AG20443 (cell line): ENCODE data around the gene TSHR.
"Not testable (repeated sequence)": the region's sequence is repeated elsewhere in the genome, so short reads cannot be mapped to it uniquely, and the experiment has no call there.

Experiments used
- DNase-seq: peaks from one replicate; pipeline ENCODE4 v3.0.0; 2012; ENCODE audit warnings: low spot score, mixed read lengths

TSHR gene

GRCh38 chr14:80955416-80955941, at the start of gene TSHR:
Gene TSHR (plus strand): TSS chr14:80955621. CDS start chr14:80955681, 60 bp downstream.
- DNase-seq, result peak; percentile 32

DNA sequence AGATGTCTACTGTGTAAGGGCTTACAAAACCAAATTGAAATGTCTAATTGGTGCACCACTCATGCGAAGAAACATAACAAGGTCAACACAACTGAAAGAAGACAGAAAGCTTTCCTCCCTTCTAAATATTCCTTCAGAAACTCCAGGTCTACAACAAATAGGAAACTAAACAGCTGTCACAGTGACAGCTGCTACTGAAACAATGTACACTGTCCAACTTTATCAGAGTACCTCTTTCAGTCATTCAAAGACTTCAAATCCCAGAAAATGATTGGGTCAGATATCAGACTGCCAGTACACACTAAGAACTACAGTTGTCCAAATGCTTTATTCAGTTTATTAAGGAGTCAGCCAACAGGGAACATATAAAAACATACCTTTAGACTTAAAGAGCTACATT, 49.1 kb upstream of the TSHR start:
- no peak for DNase-seq

GRCh38 chr14:80906946-80907345, 48.5 kb upstream of the TSHR start:
- DNase-seq, result peak; percentile 63

GRCh38 chr14:80912013-80912412, 43.4 kb upstream of the TSHR start:
- not testable (repeated sequence) for DNase-seq

DNA sequence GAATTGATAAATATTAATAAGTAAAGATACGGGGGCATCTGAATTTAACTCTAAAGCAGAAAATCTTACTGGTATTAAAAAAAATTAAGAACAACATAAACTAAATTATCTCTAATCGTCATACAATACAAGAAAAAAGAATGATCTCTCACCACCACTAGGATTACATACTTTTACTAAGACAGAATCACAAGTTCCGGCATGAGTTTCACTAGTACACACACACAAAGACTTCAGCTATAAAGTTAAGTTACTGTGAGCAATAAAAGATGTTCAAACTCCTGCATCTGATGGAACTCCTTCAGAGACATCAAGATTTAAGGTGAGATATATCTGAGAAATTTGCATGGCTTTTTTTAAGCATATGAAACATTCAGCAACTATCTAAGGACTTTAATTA, 35.8 kb upstream of the TSHR start:
- no peak for DNase-seq

GRCh38 chr14:80923368-80923767, 32.1 kb upstream of the TSHR start:
- DNase-seq, result no peak

DNA sequence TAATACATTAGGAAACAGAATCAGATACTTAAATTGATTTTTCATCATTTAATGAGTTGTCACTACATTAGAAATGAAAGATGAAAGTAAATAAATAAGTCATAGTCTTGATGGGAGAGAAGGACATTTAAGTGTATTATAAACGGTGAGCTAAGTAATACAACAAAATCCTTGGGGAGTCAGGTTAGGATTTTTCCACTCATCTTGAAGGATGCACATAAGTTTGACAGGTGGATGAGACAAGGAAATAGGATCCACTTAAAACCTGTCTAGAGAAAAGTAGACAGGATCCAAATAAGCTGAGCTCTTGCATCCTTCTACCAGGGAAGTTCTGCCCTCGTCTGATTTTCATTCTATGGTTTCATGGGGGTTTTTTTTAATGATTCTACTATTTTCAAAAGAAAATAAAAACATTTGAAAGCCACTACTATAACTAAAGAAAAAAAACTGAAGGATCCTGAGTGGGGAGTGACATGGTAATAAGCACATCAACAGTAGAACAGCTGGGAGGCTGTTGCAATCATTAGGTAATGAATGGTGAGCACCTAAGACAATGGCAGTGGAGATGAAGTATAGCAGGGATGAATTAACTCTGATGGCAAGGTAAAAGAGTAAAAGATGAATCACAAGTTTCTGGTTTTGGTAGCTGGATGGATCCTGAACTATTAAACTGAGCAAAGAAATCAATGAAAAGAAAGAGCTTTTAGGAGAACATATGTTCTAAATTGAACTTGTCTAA, 30.9 kb upstream of the TSHR start:
- DNase-seq, result no peak

DNA sequence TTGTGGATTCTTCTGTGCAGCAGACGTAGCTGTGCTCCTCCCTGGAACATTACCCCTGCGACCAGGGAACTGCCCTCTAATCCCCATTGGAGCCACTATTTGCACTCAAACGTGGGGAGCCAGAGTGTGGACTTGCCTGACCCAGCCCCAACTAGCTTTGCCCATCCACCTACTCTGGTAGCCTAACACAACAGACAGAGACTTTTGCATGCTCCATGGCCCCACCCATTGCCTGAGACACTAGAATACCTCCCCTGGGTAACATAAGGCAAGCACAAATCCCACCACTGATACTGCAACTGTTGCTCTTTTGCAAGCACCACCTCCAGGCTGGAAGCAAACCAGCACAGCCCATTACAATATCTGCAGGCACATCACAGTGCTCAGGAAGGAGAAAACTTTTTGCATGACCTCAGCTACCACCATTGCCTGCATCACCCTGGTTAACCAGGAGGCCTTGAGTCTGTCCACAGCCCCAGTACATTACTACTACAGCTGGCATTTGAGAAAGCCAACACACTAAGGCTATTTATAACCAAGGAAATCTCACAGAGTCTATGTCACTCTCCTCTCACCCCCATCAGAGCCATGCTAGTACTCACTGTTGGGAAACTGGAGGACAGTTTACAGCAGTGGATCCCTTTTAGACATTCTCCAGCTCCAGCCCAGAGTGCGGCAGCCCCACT, 28.9 kb upstream of the TSHR start:
- DNase-seq, result peak; percentile 51

GRCh38 chr14:80927083-80927989, 28.1 kb upstream of the TSHR start:
- no peak for DNase-seq

DNA sequence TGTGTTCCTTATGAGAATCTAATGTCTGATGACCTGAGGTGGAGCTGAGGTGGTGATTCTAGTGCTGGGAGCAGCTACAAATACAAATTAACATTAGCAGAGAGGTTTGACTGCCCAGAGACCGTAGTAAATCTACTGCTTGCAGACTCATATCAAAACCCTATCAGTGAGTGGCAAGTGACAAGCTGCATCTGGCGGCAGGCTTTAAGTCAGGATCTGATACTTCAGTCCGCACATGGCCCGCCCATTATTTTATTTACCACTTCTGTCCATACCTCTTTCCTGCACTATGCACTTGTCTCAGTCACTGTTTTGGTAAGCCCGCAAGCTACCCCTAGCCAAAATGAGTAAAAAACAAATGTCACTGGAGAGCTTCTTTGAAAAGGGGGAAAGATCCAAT, 25.3 kb upstream of the TSHR start:
- DNase-seq, result no peak

DNA sequence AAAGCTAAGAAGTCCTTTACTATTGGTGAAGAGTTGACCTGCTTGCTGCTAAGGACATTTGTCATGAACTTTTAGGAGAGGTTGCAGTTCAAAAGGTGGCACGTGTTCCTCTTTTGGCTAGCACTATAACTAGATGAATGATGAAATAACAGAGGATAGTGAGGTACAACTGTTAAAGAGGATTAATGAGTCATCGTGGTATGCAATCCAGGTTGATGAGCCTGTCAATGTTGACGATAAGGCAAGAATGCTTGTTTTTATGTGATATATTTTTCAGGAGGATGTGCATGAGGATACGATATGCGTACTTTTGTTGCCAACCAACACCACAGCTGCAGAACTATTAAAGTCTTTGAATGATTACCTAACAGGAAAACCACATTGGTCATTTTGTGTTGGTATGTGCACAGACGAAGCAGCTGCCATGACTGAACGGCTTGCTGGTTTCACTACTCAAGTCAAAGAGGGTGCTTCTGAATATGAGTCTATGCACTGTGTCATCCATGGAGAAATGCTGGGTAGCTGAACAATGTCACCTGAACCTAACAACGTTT, 24.5 kb upstream of the TSHR start:
- DNase-seq, result peak; percentile 53

DNA sequence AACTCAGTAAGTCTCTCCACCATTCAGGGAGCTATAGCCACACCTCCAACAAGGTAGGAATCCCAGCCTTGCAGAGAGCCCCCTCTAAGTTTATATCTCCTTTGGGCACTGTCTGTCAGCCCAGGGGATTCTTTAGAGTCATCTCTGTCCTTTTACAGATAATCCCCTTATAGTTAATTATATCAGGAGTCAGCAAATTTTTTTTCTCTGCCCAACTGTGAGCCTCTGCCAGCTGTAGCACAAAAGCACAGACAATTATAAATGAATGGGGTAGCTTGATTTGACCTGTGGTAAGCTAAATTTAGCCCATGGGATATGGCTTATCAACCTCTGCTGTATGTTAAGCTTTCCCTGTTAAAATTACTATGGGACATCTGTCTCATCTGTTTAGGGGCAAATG, 22.1 kb upstream of the TSHR start:
- no peak for DNase-seq

- DNase-seq, result no peak
Measured at GRCh38 chr14:80933686-80934085, 21.7 kb upstream of the TSHR start.

DNA sequence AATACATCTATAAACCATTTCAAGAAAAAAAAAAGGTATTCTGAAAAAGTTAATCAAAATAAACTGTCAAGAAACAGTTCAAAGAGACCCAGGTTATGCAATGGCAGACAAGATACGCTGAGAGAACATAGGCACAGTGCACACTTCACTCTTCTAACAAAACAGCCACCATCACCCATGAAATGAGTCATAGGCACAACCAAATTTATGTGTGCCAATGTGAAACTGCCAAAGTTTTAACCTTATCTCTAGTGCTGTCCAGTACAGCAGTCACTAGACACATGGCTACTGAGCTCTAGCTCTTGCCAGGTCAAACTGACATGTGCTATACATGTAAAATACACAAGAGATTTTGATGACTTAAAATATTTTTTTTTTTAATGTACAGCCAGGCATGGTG, 15.3 kb upstream of the TSHR start:
- DNase-seq, result no peak

DNA sequence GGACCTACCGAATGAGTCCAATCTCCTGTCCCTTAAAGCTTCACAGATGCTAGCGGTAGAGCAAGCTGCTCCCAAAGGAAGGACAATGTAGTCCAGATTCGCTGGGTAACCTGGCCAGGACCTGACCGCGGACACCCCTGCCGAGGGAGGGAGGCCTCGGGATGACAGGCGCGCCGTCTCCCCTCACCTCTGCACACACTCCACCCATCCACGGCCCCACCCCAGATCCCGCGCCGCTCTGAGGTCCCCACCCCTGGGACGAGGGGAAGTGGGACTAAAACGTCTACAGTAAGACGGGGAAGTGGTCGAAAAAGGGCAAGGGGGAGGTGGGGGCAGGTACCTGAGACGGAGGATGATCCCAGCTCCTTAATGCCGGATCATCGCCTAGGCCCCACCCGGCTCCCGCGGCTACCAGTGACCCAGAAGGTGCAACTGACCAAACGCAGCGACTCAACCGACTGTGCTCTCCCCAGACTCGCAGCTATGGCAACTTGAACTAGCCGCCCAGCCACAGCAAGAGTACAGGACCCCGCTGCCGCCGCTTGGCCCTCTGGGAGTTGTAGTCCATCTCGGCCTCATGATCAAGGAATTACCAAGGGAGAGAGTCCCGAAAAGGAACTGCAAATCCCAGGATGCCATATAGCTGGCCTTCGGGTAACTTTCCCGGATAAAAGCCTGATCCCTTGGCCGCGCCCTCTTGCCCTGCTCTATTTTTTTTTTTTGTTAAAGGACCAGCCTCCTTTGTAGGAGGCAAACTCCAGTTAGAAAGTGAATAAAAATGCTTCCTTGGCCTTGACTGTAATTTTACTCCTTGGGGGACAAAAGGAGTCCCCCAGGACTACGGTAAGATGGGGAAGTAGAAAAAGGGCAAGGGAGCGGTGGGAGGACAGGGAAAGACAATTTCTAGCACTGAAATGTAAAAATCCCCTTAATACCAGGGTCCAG, 13.9 kb upstream of the TSHR start, which contains the start of gene CEP128:
CEP128 (minus strand) TSS at position 498 of the 945 bp plus-strand sequence.
- DNase-seq, result peak; percentile 95

- DNase-seq, result no peak
Measured at GRCh38 chr14:80942191-80942600, 13.2 kb upstream of the TSHR start.

DNA sequence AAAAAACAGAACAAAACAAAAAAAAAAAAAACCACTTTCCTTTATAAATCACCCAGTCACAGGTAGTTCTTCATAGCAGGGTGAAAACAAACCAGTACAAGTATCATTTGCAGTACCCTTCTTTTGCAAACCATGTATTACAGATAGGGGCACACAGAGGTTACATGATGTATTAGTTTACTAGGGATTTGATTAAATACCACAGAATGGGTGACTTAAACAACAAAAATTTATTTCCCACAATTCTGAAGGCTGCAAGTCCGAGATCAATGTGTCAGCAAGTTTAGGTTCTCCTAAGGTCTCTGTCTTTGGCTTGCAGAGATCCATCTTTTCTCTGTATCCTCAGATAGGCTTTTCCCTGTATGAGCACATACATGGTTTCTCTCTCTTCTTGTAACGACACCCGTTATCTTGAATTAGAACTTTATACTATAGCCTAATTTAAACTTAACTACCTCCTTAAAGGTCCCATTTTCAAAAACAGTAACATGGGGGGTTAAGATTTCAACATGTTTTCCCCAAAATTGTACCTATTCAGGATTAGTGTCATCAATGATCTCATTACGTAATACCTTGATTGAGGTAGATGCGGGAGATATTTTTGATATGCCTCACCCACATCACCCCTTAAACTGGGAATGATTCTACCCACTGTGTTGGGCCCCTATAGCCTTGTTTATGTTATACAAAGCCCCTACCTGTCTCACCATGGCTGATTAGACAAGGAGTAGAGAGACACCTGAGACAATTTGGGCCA, 10.4 kb upstream of the TSHR start:
- DNase-seq, result no peak

DNA sequence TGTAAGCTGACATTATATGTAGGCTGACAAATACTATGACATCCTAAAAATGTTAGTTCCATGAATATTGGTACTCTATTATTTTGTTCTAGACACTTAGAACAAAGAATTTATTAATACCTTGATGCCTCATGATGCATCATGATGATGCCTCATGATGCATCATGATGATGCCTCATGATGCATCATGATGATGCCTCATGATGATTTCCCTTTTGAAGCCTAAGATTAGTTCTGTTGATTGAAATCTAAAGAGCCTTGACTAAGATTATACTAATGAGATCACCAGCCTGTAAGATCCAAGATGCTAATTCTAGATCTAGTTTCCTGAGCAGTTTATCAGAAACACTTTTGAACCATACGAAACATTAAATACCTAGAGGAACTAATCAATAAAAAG, 9.2 kb upstream of the TSHR start:
- DNase-seq, result no peak

DNA sequence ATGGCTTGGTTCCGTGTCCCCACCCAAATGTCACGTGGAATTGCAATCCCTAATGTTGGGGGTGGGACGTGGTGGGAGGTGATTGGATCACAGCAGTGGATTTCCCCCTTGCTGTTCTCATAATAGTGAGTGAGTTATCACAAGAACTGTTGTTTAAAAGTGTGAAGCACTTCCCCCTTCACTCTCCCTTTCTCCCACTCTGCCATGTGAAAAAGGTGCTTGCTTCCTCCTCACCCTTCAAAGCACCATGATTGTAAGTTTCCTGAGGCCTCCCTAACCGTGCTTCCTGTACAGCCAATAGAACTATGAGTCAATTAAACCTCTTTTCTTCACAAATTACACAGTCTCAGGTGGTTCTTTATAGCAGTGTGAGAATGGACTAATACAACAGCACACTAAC, 8.6 kb upstream of the TSHR start:
- no peak for DNase-seq

DNA sequence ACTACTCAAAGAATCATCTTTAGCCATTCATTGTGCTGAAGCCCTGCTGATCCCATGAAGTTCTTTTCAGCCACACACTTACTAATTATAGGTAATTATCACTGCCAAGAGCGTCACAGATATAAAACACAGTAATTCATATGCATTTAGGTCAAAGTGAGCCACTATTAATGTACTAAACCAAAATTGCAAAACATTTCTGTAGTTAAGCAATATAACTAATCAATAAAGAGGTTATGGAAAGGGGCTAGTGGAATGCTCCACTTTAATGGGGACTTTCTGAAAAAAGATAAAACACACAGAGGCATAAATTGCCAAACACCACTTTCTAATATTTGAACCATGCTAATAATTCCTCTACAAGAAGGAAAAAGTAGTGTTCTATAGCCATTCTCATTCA, 7.1 kb upstream of the TSHR start:
- DNase-seq, result no peak
